Endothelial cell of umbilical vein (primary cell): ENCODE data around the gene CHRNB1. TPM values are rescaled to one million over a fixed set of nuclear protein-coding genes. Genes with fewer than 3 reads are reported as not detected.

ENCODE experiments used
- BruUV-seq: library from RNA; stranded (reverse); fragments of 400-500 nt; replicated peaks from 2 replicates; lab custom pipeline; 2021; lab: Mats Ljungman, UMichigan
- CTCF ChIA-PET: fragments of 300-600, 350-600 bp; sonication (Branson Sonifier 250); formaldehyde crosslinking; loops from one replicate; lab custom pipeline; 2021; ENCODE audit warnings: antibody characterized with exemption, inconsistent platforms; lab: Charles Lee
- POLR2A ChIA-PET: fragments of 300-600, 350-600 bp; sonication (Branson Sonifier 250); formaldehyde crosslinking; loops from one replicate; lab custom pipeline; 2021; ENCODE audit warnings: antibody characterized with exemption, inconsistent platforms; lab: Charles Lee
- DNase-seq: peaks from one replicate; pipeline ENCODE4 v3.0.0-alpha.2; 2011; ENCODE audit warnings: low read depth, low spot score
- FAIRE-seq: peaks from 2 replicates; lab custom pipeline; 2011; peaks lifted over from hg19 to GRCh38; lab: Jason Lieb, UNC
- H2AFZ ChIP-seq: 2 replicates; pipeline ENCODE4 v1.6.0; 2012; ENCODE audit warnings: low read depth, low read length, control low read depth, inconsistent platforms
- H3K27ac ChIP-seq: 2 replicates; pipeline ENCODE4 v1.5.1; 2011; ENCODE audit warnings: low read depth, mild to moderate bottlenecking, control low read depth, low read length, moderate library complexity; ENCODE audit not compliant: insufficient read depth
- H3K27me3 ChIP-seq, 2 experiments: 2 replicates each; pipeline versions ENCODE4 v1.6.0 to v1.6.1; 2011; ENCODE audit warnings: low read length in 2 of 2, mixed read lengths in 1 of 2; ENCODE audit not compliant: control insufficient read depth in 2 of 2, insufficient read depth in 2 of 2
- H3K36me3 ChIP-seq, 2 experiments: 2 replicates in 1 of 2; 3 replicates in 1 of 2; pipeline ENCODE4 v1.5.1; 2011; ENCODE audit warnings: low read length in 2 of 2, mild to moderate bottlenecking in 1 of 2, moderate library complexity in 1 of 2; ENCODE audit not compliant: control insufficient read depth in 2 of 2, insufficient read depth in 2 of 2; ENCODE audit errors: extremely low read depth in 1 of 2
- H3K4me1 ChIP-seq: 3 replicates; pipeline ENCODE4 v1.5.1; 2011; ENCODE audit warnings: mild to moderate bottlenecking, low read length; ENCODE audit not compliant: control insufficient read depth, insufficient read depth; ENCODE audit errors: extremely low read depth
- H3K4me2 ChIP-seq: 2 replicates; pipeline ENCODE4 v1.6.1; 2011; ENCODE audit warnings: low read length, control low read depth, mixed read lengths; ENCODE audit not compliant: insufficient read depth
- H3K4me3 ChIP-seq, 3 experiments: fragments of 200-600 bp in 1 of 3; sonication (generic), shearing (Covaris generic) in 1 of 3; replicated peaks in 1 of 3; 2 replicates each; pipeline ENCODE4 v1.5.1; 2011 to 2016; ENCODE audit warnings: control low read depth in 3 of 3, low read length in 3 of 3, mild to moderate bottlenecking in 2 of 3, inconsistent platforms in 1 of 3, low read depth in 1 of 3, moderate library complexity in 1 of 3; ENCODE audit not compliant: insufficient read depth in 1 of 3
- H3K79me2 ChIP-seq: 2 replicates; pipeline ENCODE4 v1.6.0; 2012; ENCODE audit warnings: low read length, inconsistent platforms; ENCODE audit not compliant: control insufficient read depth, insufficient read depth
- H3K9ac ChIP-seq: replicated peaks from 2 replicates; pipeline ENCODE3; 2011; ENCODE audit warnings: low read length, control low read depth; ENCODE audit not compliant: insufficient read depth; ENCODE audit errors: extremely low read depth
- H3K9me1 ChIP-seq: replicated peaks from 3 replicates; pipeline ENCODE4 v1.6.0; 2011; ENCODE audit warnings: mild to moderate bottlenecking, low read length; ENCODE audit not compliant: control insufficient read depth, insufficient read depth; ENCODE audit errors: extremely low read depth
- H3K9me3 ChIP-seq: replicated peaks from 2 replicates; pipeline ENCODE4 v1.5.1; 2012; ENCODE audit warnings: low read length, inconsistent platforms; ENCODE audit not compliant: control insufficient read depth, insufficient read depth
- H4K20me1 ChIP-seq: replicated peaks from 2 replicates; pipeline ENCODE3; 2011; ENCODE audit warnings: mild to moderate bottlenecking, low read length; ENCODE audit not compliant: control insufficient read depth, insufficient read depth; ENCODE audit errors: extremely low read depth
- CTCF ChIP-seq, 2 donors: IDR thresholded peaks; 1 replicate in 1 of 2; 2 replicates in 1 of 2; pipeline ENCODE4 v1.5.1; 2011; ENCODE audit warnings: low read length in 2 of 2, mild to moderate bottlenecking in 2 of 2, moderate library complexity in 2 of 2, control low read depth in 1 of 2, inconsistent platforms in 1 of 2, low read depth in 1 of 2; ENCODE audit not compliant: insufficient read depth in 1 of 2; ENCODE audit errors: extremely low read depth in 1 of 2
- EZH2 ChIP-seq: IDR thresholded peaks from 2 replicates; pipeline ENCODE4 v1.6.1; 2012; ENCODE audit warnings: borderline replicate concordance, low read depth, mild to moderate bottlenecking, moderate library complexity, low read length, inconsistent platforms; ENCODE audit not compliant: severe bottlenecking
- FOS ChIP-seq: IDR thresholded peaks from 2 replicates; pipeline ENCODE4 v1.6.1; 2011; ENCODE audit warnings: mild to moderate bottlenecking, low read length, moderate library complexity, borderline replicate concordance; ENCODE audit not compliant: insufficient read depth
- GATA2 ChIP-seq: IDR thresholded peaks from 2 replicates; pipeline ENCODE4 v1.7.0; 2011; ENCODE audit warnings: low read depth, mild to moderate bottlenecking, moderate library complexity, mixed read lengths, low read length; ENCODE audit not compliant: insufficient read length, insufficient read depth
- JUN ChIP-seq: IDR thresholded peaks from 2 replicates; pipeline ENCODE4 v1.6.1; 2011; ENCODE audit warnings: borderline replicate concordance, low read depth; ENCODE audit not compliant: insufficient read length, insufficient read depth
- MYC ChIP-seq: IDR thresholded peaks from one replicate; pipeline ENCODE4 v1.6.1; 2011; ENCODE audit warnings: mild to moderate bottlenecking, low read depth, low read length
- POLR2A ChIP-seq: IDR thresholded peaks from 2 replicates; pipeline ENCODE4 v1.6.1; 2012; ENCODE audit warnings: low read depth, mild to moderate bottlenecking, control low read depth, low read length
- POLR2AphosphoS5 ChIP-seq: IDR thresholded peaks from 2 replicates; pipeline ENCODE4 v1.6.1; 2012; ENCODE audit warnings: low read depth, mild to moderate bottlenecking, control low read depth, low read length, moderate library complexity; ENCODE audit not compliant: insufficient read depth
- dilution Hi-C: fragments of 300-500 bp; cut with MboI; formaldehyde crosslinking; loops from one replicate; pipeline ENCODE4 v1.15.0; 2019; ENCODE audit warnings: low sequenced_read_pairs; ENCODE audit not compliant: extremely low pct_ligation_motif_present
- intact Hi-C: fragments of 100-400 bp; cut with micrococcal nuclease; formaldehyde crosslinking; loops from one replicate; pipeline ENCODE4 v1.10.0; 2022
- polyA plus RNA-seq, 4 experiments: library from polyadenylated mRNA; depleted of rRNA in 3 of 4; stranded (reverse) in 3 of 4; unstranded in 1 of 4; fragments of >200 nt; gene quantifications; 2 replicates each; pipeline versions ENCODE4 v1.2.1 to v1.2.3, GENCODE V29; 2011 to 2012; ENCODE audit warnings: missing spikeins in 1 of 4
- total RNA-seq: library from RNA; stranded (reverse); gene quantifications from 2 replicates; pipeline ENCODE4 v1.2.3, GENCODE V29; 2021
- TF ChIP-seq, protein P1 (sequence below): IDR thresholded peaks from 2 replicates; pipeline ENCODE4 v1.6.1; 2011; ENCODE audit not compliant: insufficient read depth, insufficient read length

CHRNB1 gene
- total and polyA plus RNA-seq, 2 donors (not counting 3 experiments of a cell fraction or from before 2014, with no cell fraction given): 5.6 to 9.3 TPM

DNA sequence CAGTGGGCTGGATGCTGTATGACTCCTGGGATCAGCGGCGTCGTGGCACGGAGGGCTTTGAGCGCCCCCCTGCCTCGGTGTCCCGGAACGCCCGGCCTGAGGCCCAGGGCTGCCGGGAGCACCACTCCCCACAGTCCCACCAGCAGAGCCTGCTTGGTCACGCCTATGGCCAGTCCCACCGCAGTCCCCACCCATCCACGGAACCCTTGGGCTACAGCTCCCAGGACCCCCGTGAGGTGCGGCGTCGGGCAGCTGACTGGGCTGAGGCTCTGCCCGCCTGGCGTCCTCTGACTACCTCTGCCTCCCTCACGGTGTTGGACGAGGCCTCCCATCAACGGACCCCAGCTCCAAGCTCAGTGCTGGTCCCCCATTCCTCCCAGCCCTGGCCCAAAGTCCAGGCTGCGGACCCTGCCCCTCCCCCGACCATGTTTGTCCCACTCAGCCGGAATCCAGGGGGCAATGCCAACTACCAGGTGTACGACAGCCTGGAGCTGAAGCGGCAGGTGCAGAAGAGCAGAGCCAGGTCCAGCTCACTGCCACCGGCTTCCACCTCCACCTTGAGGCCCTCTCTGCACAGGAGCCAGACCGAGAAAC, 17.9 kb upstream of the CHRNB1 start:
- POLR2A ChIA-PET: interaction anchor here (0.9 kb wide), 1 partner anchor 23 kb away, joined by 3 read pairs; the partner anchor contains the start of gene TMEM256

More for the DNA sequence above, 17.9 kb upstream of the CHRNB1 start:
- no peak overlapping the region for H2AFZ ChIP-seq
- dilution Hi-C loops (no loop called here), intact Hi-C loops (no loop called here)
- no peaks in the 10 kb centered on the region for H3K9me1 ChIP-seq
- H3K9ac ChIP-seq: no peak overlapping the region
- no peaks in the 10 kb centered on the region for H3K4me1 ChIP-seq
- TF ChIP-seq POLR2A (no peak), FOS (no peak), POLR2AphosphoS5 (no peak), GATA2 (no peak), CTCF (IDR thresholded peaks at IDR 0.05; ENCODE audit: extremely low read depth in 1 of 2, insufficient read depth in 1 of 2, low read depth in 1 of 2, low read length in 2 of 2) (no peak), EZH2 (no peak), MYC (no peak), JUN (no peak)
- TF ChIP-seq, protein P1, sequence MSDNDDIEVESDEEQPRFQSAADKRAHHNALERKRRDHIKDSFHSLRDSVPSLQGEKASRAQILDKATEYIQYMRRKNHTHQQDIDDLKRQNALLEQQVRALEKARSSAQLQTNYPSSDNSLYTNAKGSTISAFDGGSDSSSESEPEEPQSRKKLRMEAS: no peak
- CTCF ChIA-PET: interaction anchor here (0.7 to 0.8 kb wide), 2 partner anchors 37 to 71 kb away, joined by 3 read pairs; no protein-coding TSS in a partner anchor
- no peak overlapping the region for H3K4me2 ChIP-seq
- FAIRE-seq: no peak
- no peaks in the 10 kb centered on the region for H4K20me1 ChIP-seq
- no TSS peak for BruUV-seq
- H3K4me3 ChIP-seq: no peak overlapping the region
- DNase-seq: no peak
- H3K9me3 ChIP-seq: no peaks in the 10 kb centered on the region
- no peaks in the 10 kb centered on the region for H3K79me2 ChIP-seq
- H3K36me3 ChIP-seq: no peaks in the 10 kb centered on the region
- H3K27ac ChIP-seq: no peak overlapping the region
- no peaks in the 10 kb centered on the region for H3K27me3 ChIP-seq
